ENCODE measurements around the gene ARAP1. TPM values are rescaled to one million over a fixed set of nuclear protein-coding genes. Genes with fewer than 3 reads are reported as not detected.
A peak's percentile ranks its signal among the peaks of the same experiment; 100 is the strongest.

The ARAP1 gene
- polyA plus RNA-seq, 1 donor from 2014 or later = 3.5 TPM

DNA sequence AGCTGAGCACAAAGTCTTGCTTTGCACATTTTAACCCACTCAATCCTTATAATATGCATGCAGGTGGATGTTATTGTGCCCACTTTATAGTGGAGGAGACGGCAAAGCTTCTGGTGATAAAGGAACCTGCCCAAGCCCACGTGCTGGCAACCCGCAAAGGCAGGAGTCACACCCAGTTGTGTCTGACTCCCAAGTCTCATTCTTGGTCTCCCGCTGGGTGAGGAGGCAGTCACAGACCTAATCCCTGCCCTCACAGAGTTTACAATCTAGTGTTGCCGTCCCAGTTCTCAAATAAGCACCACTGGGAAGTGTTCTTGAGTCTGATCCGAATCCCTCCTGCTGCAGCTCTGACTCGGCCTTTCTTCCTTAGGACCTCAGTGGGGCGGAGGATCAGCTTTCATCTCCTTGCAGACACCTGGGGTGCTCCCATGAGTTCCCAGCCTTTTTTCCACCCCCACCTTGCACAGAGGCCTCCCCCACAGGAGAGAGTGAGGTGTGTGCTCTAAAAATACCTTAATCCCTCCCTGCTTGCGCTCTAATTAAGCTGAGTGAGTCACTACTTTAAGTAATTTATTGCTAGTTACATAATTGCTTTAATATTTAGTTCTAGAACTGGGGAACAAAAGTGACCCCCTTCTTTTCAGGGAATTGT is 93.1 kb downstream of the ARAP1 start:
- Histone ChIP-seq H2AFZ (ENCODE audit: low read depth, low read length) (no peak overlapping the region), H3K9ac (ENCODE audit: low read length) (no peak overlapping the region), H3K36me3 (ENCODE audit: insufficient read depth, low read length) (no peaks in the 10 kb centered on the region), H3K27me3 (ENCODE audit: insufficient read depth, low read depth, low read length) (no peaks in the 10 kb centered on the region), H3K9me3 (ENCODE audit: low read length) (no peaks in the 10 kb centered on the region), H4K20me1 (ENCODE audit: insufficient read depth) (no peaks in the 10 kb centered on the region), H3K4me2 (ENCODE audit: low read length) (no peak overlapping the region), H3K27ac (ENCODE audit: low read length) (no peak overlapping the region), H3K4me3 (ENCODE audit: low read length) (no peak overlapping the region), H3F3A (ENCODE audit: insufficient read depth, low read length, poor library complexity, severe bottlenecking) (no peaks in the 10 kb centered on the region), H3K9me2 (ENCODE audit: insufficient read depth, low read length) (no peaks in the 10 kb centered on the region), H3K79me2 (replicated peaks; ENCODE audit: insufficient read depth, low read length) (no peaks in the 10 kb centered on the region)
- TF ChIP-seq, protein P1, sequence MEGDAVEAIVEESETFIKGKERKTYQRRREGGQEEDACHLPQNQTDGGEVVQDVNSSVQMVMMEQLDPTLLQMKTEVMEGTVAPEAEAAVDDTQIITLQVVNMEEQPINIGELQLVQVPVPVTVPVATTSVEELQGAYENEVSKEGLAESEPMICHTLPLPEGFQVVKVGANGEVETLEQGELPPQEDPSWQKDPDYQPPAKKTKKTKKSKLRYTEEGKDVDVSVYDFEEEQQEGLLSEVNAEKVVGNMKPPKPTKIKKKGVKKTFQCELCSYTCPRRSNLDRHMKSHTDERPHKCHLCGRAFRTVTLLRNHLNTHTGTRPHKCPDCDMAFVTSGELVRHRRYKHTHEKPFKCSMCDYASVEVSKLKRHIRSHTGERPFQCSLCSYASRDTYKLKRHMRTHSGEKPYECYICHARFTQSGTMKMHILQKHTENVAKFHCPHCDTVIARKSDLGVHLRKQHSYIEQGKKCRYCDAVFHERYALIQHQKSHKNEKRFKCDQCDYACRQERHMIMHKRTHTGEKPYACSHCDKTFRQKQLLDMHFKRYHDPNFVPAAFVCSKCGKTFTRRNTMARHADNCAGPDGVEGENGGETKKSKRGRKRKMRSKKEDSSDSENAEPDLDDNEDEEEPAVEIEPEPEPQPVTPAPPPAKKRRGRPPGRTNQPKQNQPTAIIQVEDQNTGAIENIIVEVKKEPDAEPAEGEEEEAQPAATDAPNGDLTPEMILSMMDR (IDR thresholded peaks at IDR 0.05; ENCODE audit: poor library complexity, severe bottlenecking) = no peak
- no peak for TF ChIP-seq EZH2 (IDR thresholded peaks at IDR 0.05; ENCODE audit: borderline replicate concordance, insufficient read depth, low read length, poor library complexity, severe bottlenecking)

DNA sequence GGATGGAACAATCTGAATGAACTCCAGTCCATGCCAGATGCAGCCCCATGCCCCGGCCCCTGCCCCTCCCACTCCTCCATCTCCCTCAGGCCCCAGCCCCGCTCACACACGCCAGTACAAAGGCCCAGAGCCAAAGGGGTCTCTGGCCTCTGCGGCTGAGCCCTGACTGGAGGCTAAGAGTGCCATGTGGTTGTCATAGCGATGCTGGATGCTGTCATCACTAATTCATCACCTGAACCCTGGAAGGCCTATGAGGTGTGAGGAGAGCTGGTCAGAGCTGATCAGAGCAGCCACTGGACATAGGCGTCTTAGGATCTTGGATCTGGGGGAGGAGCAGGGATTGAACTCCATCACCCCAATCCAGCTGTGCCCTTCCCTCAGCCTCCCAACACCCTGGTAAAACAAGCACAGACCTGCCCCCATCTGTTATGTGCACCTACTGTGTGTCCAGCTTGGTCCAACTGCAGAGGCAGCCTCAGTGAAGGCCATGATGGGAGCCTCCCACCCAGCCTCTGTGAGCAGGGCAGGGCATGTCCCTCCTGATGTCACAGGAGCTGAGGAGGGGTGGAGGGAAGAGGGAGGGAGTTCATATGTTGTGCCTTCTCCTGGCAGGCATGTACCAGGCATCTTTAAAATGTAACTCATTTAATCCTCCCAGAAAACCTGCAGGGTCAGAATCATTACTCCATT is 94.7 kb downstream of the ARAP1 start:
- Histone ChIP-seq H3K36me3 (ENCODE audit: insufficient read depth, low read length) (no peaks in the 10 kb centered on the region), H3K27ac (ENCODE audit: low read length) (no peak overlapping the region), H3F3A (ENCODE audit: insufficient read depth, low read length, poor library complexity, severe bottlenecking) (no peaks in the 10 kb centered on the region), H3K9me2 (ENCODE audit: insufficient read depth, low read length) (no peaks in the 10 kb centered on the region), H3K9me3 (ENCODE audit: low read length) (no peaks in the 10 kb centered on the region), H3K4me3 (ENCODE audit: low read length) (no peak overlapping the region), H3K27me3 (ENCODE audit: insufficient read depth, low read depth, low read length) (no peaks in the 10 kb centered on the region), H3K79me2 (replicated peaks; ENCODE audit: insufficient read depth, low read length) (no peaks in the 10 kb centered on the region), H2AFZ (ENCODE audit: low read depth, low read length) (no peak overlapping the region), H4K20me1 (ENCODE audit: insufficient read depth) (no peaks in the 10 kb centered on the region), H3K4me2 (ENCODE audit: low read length) (no peak overlapping the region), H3K9ac (ENCODE audit: low read length) (peak overlapping the region; percentile 31)
- TF ChIP-seq TAF1 (IDR thresholded peaks at IDR 0.05; ENCODE audit: low read depth) (no peak), REST (IDR thresholded peaks at IDR 0.05; ENCODE audit: borderline replicate concordance) (no peak), MXI1 (conservative IDR thresholded peaks at IDR 0.05; ENCODE audit: poor library complexity, severe bottlenecking) (no peak), EZH2 (IDR thresholded peaks at IDR 0.05; ENCODE audit: borderline replicate concordance, insufficient read depth, low read length, poor library complexity, severe bottlenecking) (no peak), POLR2AphosphoS5 (IDR thresholded peaks at IDR 0.05) (no peak), EP300 (conservative IDR thresholded peaks at IDR 0.05; ENCODE audit: poor library complexity, severe bottlenecking) (no peak), RAD21 (conservative IDR thresholded peaks at IDR 0.05) (no peak), SMC3 (conservative IDR thresholded peaks at IDR 0.05; ENCODE audit: poor library complexity) (no peak)
- TF ChIP-seq, protein P1 (IDR thresholded peaks at IDR 0.05; ENCODE audit: poor library complexity, severe bottlenecking) = no peak

All from neural cell (in vitro differentiated cells).